HS-5 (cell line): ENCODE results near the gene PLCXD1.
"Not testable (repeated sequence)": the region's sequence is repeated elsewhere in the genome, so short reads cannot be mapped to it uniquely, and the experiment has no call there.

Experiments
- DNase-seq: peaks from one replicate; pipeline ENCODE4 v3.0.0-alpha.2; 2012; ENCODE audit warnings: low read depth

PLCXD1 gene, protein sequence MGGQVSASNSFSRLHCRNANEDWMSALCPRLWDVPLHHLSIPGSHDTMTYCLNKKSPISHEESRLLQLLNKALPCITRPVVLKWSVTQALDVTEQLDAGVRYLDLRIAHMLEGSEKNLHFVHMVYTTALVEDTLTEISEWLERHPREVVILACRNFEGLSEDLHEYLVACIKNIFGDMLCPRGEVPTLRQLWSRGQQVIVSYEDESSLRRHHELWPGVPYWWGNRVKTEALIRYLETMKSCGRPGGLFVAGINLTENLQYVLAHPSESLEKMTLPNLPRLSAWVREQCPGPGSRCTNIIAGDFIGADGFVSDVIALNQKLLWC

GRCh38 chrX:281166-281999 lies at the start of gene PLCXD1:
TSS of gene PLCXD1 (plus strand) at chrX:281381. CDS start at chrX:284188, 2,807 bp downstream.
- DNase-seq = no peak

DNA sequence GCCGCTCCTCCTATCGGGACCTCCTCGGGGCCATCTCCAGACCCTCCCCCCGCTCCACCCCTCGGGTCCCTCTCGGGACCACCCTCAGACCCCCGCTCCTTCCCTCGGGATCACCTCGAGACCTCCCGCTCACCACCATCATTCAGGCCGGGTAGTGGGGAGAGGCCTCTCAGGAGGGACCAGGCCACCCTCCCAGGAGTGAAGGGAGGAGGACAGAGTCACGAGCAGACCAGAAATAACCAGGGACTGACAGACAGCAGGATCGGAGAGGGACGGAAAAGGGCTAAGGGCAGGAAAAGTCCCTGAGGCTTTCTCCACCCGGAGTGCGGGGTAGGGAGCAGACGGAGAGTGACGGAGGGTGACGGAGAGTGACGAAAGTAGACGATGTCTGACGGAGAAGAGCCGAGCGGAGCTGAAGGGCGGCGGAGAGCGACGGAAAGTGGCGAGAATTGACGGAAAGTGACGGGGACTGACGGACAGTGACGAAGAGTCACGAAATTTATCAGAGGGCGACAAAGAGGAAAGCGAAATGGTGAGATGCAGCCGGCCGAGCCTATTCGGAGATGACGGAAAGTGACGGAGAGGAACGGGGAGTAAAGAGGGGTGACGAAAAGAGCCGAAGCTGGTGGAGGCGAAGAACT lies 49.4 kb upstream of the PLCXD1 start:
- not testable (repeated sequence) for DNase-seq

DNA sequence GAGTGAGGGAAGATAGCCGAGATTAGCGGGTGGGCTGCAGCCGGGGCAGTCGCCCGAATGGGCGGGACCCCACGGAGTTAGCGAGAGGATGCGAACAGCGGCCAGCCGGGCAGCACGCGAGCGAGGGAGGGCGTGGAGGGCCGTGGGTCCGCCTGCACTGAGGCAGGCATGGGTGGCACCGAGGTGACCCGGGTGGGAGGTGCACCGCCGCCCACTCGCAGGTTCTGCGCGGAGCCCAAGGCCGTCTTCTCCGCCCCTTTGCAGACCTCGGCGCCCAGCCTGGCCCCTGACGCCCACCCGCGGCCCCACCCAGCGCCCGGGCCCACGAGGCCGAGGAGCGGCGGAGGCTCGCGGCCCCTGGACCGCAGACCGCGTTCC lies 48.9 kb upstream of the PLCXD1 start:
- DNase-seq = not testable (repeated sequence)

DNA sequence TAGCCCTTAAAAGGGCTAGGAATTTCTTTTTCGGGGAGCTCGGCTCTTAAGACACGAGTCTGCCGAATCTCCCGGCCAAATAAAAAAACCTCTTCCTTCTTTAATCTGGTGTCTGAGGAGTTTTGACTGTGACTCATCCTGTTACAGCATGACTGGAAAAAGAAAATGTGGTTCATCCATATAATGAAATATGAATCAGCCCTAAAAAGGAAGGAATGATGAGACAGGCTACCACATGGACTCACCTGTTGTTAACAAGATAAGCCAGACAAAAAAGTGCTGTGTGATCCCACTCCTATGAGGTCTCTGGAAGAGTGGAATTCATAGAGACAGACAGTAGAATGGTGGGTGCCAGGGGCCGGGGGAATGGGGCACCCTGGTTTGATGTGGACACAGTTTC lies 45.0 kb upstream of the PLCXD1 start:
- not testable (repeated sequence) for DNase-seq

DNA sequence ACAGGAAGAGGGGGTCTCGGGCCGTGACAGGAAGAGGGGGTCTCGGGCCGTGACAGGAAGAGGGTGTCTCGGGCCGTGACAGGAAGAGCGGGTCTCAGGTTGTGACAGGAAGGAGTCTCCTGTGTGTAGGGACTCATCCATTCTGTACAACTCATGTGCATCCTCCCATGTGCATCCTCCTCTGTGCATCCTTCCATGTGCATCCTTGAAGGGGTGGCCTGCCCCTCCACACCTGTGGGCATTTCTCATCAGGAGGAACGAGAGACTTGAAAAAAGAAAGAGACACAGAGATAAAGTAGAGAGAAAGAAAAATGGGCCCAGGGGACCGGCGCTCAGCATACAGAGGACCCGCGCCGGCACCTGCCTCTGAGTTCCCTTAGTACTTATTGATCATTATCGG lies 30.2 kb upstream of the PLCXD1 start:
- no peak for DNase-seq

- DNase-seq = not testable (repeated sequence)
Observed at GRCh38 chrX:251396-252243, 29.6 kb upstream of the PLCXD1 start.

DNA sequence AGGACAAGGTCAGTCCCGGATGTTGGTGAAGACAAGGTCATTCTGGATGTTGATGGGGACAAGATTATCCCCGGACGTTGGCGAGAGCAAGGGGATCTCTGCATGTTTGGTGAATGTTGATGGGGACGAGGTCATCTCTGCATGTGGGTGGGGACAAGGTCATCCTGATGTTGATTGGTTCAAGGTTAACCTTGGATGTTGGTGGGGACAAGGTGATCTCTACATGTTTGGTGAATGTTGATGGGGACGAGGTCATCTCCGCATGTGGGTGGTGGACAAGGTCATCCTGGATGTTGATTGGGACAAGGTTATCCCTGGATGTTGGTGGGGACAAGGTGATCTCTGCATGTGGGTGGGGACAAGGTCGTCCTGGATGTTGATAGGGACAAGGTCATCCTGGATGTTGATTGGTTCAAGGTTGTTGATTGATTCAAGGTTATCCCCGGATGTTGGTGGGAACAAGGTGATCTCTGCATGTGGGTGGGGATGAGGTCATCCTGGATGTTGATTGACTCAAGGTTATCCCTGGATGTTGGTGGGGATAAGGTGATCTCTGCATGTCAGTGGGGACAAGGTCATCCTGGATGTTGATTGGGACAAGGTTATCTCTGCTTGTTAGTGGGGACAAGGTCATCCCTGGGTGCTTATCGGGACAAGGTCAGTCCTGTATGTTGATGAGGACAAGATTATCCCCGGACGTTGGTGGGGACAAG lies 28.8 kb upstream of the PLCXD1 start:
- DNase-seq = no peak

DNA sequence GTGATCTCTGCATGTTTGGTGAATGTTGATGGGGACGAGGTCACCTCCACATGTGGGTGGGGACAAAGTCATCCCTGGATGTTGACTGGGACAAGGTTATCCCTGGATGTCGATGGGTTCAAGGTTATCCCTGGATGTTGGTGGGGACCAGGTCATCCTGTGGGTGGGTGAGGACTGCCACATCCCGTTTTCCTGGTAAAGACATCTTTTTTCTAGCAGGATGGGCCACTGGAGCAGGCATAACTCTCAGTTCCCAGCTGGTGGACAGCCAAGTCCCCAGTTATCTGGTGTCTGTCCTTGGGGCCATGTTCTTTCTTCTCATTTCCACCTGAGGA lies 28.3 kb upstream of the PLCXD1 start:
- DNase-seq = no peak

GRCh38 chrX:253451-254297 lies 27.5 kb upstream of the PLCXD1 start:
- no peak for DNase-seq

DNA sequence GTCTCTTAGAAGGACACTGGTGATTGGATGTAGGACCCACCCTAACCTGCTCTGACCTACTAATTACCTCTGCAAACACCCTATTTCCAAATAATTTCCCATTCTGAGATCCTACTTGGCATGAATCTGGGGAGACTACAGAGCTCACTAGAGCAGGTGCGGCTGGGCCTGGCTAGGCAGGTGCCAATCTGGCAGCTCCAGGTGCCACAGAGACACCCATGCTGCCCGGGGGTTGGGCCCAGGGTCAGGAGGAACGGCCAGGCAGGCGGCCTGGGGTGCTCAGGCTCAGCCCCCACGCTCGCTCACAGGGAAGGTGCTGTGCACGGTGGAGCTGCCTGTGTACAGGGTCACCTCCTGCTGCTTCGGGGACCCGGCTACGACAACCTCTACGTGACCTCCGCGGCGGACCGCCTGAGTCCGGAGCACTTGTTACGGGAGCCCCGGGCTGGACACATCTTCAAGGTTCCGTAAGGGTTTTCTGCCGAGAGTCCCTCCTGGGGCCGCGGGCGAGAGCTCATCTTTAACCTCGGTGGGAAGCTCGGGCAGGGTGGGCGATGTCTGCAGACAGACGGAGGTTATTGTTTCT lies 26.5 kb upstream of the PLCXD1 start:
- no peak for DNase-seq

- no peak for DNase-seq
Observed at GRCh38 chrX:255923-256331, 25.3 kb upstream of the PLCXD1 start.

- not testable (repeated sequence) for DNase-seq
Observed at GRCh38 chrX:257054-257453, 24.1 kb upstream of the PLCXD1 start.

DNA sequence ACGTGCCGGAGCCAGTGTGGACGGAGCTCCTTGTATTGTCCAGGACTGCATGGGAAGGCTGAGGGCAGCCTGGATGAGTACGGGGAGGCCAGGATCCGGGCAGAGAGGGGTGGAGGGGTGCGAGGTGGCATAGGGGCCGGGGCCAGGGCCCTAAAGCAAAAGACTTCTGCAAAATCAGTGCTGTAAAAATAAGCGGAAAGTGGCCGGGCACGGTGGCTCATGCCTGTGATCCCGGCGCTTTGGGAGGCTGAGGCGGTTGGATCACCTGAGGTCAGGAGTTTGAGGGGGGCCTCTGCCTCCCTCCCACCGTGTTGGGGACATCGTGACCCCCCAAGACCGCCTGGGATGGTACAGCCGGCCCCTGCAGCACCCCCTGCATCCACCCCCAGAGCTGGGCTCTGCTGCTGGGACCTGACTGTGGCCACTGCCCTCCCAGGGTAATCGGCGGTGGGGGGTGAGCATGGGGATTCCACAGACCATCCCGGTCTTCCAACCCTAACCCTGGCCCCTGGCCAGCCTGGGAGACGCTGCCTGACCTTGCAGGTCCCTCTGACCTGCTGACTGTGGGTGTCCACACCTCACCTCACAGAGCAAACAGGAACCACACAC lies 23.4 kb upstream of the PLCXD1 start:
- DNase-seq = no peak

DNA sequence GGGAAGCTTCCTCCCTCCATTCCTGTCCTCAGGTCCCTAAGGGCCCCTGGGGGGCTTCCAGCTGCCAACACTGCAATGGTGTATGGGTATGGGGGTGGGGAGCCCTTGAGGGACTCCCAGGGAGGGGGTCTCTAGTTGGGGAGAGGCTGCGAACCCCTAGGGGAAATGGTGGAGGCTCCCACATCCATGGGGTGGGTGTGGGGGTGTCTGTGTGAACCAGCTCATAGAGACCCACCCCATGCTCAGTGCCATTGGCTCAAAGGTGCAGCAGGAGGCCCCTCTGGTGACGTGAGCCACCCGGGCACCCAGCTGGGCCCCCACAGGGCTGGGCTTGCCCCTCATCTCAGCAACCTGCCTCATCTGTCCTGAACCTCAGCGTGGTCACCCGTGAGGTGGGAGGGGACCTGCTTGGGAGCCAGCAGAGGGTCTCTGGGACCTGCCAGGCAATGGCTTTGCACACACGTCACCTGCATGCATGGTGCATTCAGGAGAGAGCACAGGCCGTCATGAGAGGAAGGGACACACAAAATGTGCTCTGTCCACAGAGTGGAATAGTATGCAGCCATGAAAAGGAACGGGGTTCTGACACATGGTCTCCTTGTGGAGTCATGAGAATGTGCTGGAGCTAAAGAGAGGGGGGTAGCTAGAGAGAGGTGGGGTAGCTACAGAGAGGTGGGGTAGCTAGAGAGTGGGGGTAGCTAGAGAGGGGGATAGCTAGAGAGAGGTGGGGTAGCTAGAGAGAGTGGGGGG lies 22.7 kb upstream of the PLCXD1 start:
- no peak for DNase-seq

GRCh38 chrX:259692-260355 lies 21.4 kb upstream of the PLCXD1 start:
- no peak for DNase-seq

DNA sequence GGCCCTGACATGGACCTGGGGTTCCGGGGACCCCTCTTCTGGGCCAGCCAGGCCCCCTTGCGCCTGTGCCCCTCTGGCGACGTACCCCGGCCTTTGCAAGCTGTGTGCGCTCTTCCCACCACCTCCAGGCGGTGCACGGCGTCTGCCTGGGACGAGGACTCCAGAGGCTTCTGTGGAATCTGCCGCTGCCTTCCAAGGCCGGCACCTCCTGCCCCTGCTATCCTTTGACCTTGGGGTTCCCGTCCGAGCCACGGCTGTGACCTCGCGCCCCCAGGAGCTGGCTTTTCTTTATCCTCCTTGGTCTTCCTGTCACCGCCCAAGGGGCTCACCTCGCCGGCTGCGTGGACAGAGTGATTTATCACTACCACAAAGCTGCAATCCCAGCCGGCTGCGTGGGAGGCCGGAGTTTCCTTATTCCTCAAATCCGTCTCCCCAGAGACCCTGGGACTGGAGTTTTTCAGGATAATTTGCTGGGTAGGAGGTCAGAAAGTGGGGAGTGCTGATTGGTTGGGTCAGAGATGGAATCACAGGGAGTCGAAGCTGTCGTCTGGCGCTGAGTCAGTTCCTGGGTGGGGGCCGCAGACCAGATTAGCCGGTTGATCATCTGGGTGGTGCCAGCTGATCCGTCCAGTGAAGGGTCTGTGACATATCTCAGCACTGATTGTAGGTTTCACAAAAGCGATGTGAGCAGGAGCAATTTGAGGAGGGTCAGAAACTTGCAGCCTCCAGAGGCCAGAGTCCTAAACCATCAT lies 19.8 kb upstream of the PLCXD1 start:
- no peak for DNase-seq

GRCh38 chrX:261919-262352 lies 19.2 kb upstream of the PLCXD1 start:
- DNase-seq = no peak
